Ovary (tissue), 9 donors: ENCODE data around the gene PCGF1. TPM values are rescaled to one million over a fixed set of nuclear protein-coding genes. Genes with fewer than 3 reads are reported as not detected.

ENCODE experiments used
- DNase-seq, 5 donors: peaks; one replicate each; pipeline ENCODE4 v3.0.0-alpha.2; 2019 to 2020
- H3K27ac ChIP-seq, 2 donors: fragments of 200-600 bp; one replicate each; pipeline versions ENCODE4 v1.5.1 to v1.8.0; 2019 to 2022
- H3K27me3 ChIP-seq: fragments of 200-600 bp; one replicate; pipeline ENCODE4 v1.8.0; 2022
- H3K36me3 ChIP-seq: fragments of 200-600 bp; sonication (generic); one replicate; pipeline ENCODE4 v1.5.1; 2019
- H3K4me1 ChIP-seq: one replicate; pipeline ENCODE4 v1.8.1; 2013; ENCODE audit warnings: mild to moderate bottlenecking, moderate library complexity; ENCODE audit not compliant: insufficient read depth
- H3K4me3 ChIP-seq: fragments of 200-600 bp; sonication (generic); one replicate; pipeline ENCODE4 v1.5.1; 2017
- H3K9me3 ChIP-seq, 2 donors: fragments of 200-600 bp in 1 of 2; sonication (generic) in 1 of 2; one replicate each; pipeline versions ENCODE4 v1.5.1 to v1.8.1; 2013 to 2019; ENCODE audit warnings: mild to moderate bottlenecking in 1 of 2, moderate library complexity in 1 of 2
- EP300 ChIP-seq: sonication (generic); formaldehyde crosslinking; IDR thresholded peaks from one replicate; pipeline ENCODE4 v1.6.1; 2017; ENCODE audit warnings: antibody characterized with exemption
- POLR2A ChIP-seq: fragments of 450-650 bp; IDR thresholded peaks from one replicate; pipeline ENCODE4 v1.6.1; 2017; ENCODE audit warnings: antibody characterized with exemption, mild to moderate bottlenecking, moderate library complexity
- WGBS, 3 donors: extraction: QIAGEN DNeasy Blood & Tissue Kit in 1 of 3; methylation state at CpG; one replicate each; pipeline versions ENCODE4 v1.1.5 to v1.1.7; 2013 to 2017; 5-methylcytosine and 5-hydroxymethylcytosine counted together
- intact Hi-C, 4 donors: fragments of 100-400 bp; cut with DNase I; formaldehyde crosslinking; loops; one replicate each; pipeline versions ENCODE4 v1.11.0 to v1.15.1; 2022 to 2023
- polyA plus RNA-seq, 2 donors: library from polyadenylated mRNA; stranded (reverse); fragments of 200-250 nt in 1 of 2; fragments of 350-450 nt in 1 of 2; fragmentation: Illumina TruSeq in 1 of 2; extraction: RNeasy Lipid Tissue Mini Kit (QIAGEN cat#74804) in 1 of 2; gene quantifications; one replicate each; pipeline ENCODE4 v1.2.3, GENCODE V29; 2013 to 2014
- total RNA-seq, 7 donors: library from RNA; depleted of rRNA in 2 of 7; stranded (reverse); fragments of >200 nt in 2 of 7; fragmentation: NEBNext Ultra II Directional in 3 of 7; extraction: Animal tissue kit (Norgen Biotek cat#: 25700) in 3 of 7; gene quantifications; one replicate each; pipeline versions ENCODE4 v1.1.0 to v1.2.4, GENCODE V29; 2016 to 2023
- TF ChIP-seq, protein P1 (sequence below), 3 donors: fragments of 450-650 bp in 2 of 3; fragments of 200-600 bp in 1 of 3; IDR thresholded peaks; one replicate each; pipeline versions ENCODE4 v1.5.1 to v1.8.0; 2016 to 2022; ENCODE audit warnings: antibody characterized with exemption in 3 of 3, mild to moderate bottlenecking in 1 of 3
- donor health status: DM: no; HTN: no; CAD: no; lungs with moderate emphysema.
- donor health status: DM: no; HTN: no; CAD: no.
- donor health status: Bipolar disorder and iron deficiency.
- donor health status: DM: yes; HTN: yes; CAD: no.
- donor health status: DM: no; HTN: no; CAD: no.
- donor health status: DM: yes; HTN: yes; CAD: no.

The PCGF1 gene
- total and polyA plus RNA-seq, 9 donors, result 9.3 to 24.3 (median 13.8) TPM

GRCh38 chr2:74482801-74483674, 24.5 kb downstream of the PCGF1 start, which contains the start of the genes CCDC142 and TTC31:
Gene CCDC142, minus strand, starts transcription at chr2:74482998. Its CDS starts 161 bp downstream, at chr2:74482837.
Gene TTC31, plus strand, starts transcription at chr2:74483081. Its CDS starts 15 bp downstream, at chr2:74483096.
- peak within 1 kb of the TSS; percentile 48 for H3K4me3 ChIP-seq
- peak within 1 kb of the TSS; percentile 86 to 87 for H3K27ac ChIP-seq
- H3K36me3 ChIP-seq, result no peaks in the 10 kb centered on the region
- H3K27me3 ChIP-seq, result no peaks in the 10 kb centered on the region
- peaks cover 8% of the 10 kb centered on the region for H3K4me1 ChIP-seq
- no peaks in the 10 kb centered on the region for H3K9me3 ChIP-seq
- TF ChIP-seq POLR2A (peak; percentile 53), EP300 (peak; percentile 24)
- TF ChIP-seq, protein P1, sequence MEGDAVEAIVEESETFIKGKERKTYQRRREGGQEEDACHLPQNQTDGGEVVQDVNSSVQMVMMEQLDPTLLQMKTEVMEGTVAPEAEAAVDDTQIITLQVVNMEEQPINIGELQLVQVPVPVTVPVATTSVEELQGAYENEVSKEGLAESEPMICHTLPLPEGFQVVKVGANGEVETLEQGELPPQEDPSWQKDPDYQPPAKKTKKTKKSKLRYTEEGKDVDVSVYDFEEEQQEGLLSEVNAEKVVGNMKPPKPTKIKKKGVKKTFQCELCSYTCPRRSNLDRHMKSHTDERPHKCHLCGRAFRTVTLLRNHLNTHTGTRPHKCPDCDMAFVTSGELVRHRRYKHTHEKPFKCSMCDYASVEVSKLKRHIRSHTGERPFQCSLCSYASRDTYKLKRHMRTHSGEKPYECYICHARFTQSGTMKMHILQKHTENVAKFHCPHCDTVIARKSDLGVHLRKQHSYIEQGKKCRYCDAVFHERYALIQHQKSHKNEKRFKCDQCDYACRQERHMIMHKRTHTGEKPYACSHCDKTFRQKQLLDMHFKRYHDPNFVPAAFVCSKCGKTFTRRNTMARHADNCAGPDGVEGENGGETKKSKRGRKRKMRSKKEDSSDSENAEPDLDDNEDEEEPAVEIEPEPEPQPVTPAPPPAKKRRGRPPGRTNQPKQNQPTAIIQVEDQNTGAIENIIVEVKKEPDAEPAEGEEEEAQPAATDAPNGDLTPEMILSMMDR (IDR thresholded peaks at IDR 0.05), result peak; percentile 76 to 87 (median 83)
- WGBS, 3 donors, result 0% methylated on average over 50 of the region's 50 CpGs
- peak; percentile 94 to 97 (median 94) for DNase-seq
- intact Hi-C loops, result loop anchor here in 2 of 4 donors (5.0 kb wide), 2 partner anchors 49 to 104 kb away; no protein-coding TSS in a partner anchor

GRCh38 chr2:74481961-74482800, 25.3 kb downstream of the PCGF1 start:
- no peak for TF ChIP-seq POLR2A
- TF ChIP-seq EP300, result no peak
- TF ChIP-seq, protein P1 (IDR thresholded peaks at IDR 0.05), result no peak
- Histone ChIP-seq H3K4me3 (peak overlapping the region; percentile 48), H3K27ac (peak overlapping the region; percentile 86 to 87), H3K4me1 (peaks cover 8% of the 10 kb centered on the region), H3K9me3 (no peaks in the 10 kb centered on the region), H3K27me3 (no peaks in the 10 kb centered on the region), H3K36me3 (no peaks in the 10 kb centered on the region)
- intact Hi-C loops, result loop anchor here in 2 of 4 donors (5.0 kb wide), 2 partner anchors 50 to 105 kb away; no protein-coding TSS in a partner anchor
- 0 to 1% (median 1%) methylated on average over 62 to 80 of the region's 80 CpGs for WGBS, 3 donors
- peak in 2 of 5 donors; percentile 48 to 56 for DNase-seq

- TF ChIP-seq EP300, result no peak
- TF ChIP-seq, protein P1 (IDR thresholded peaks at IDR 0.05), result no peak
- TF ChIP-seq POLR2A, result no peak
- DNase-seq, result no peak
- 37 to 46% (median 40%) methylated on average over 3 of the region's 3 CpGs for WGBS, 3 donors
- intact Hi-C loops, result loop anchor here in 2 of 4 donors (5.0 kb wide), 2 partner anchors 51 to 106 kb away; no protein-coding TSS in a partner anchor
- no peak overlapping the region for H3K27ac ChIP-seq
- no peaks in the 10 kb centered on the region for H3K27me3 ChIP-seq
- no peaks in the 10 kb centered on the region for H3K9me3 ChIP-seq
- no peaks in the 10 kb centered on the region for H3K36me3 ChIP-seq
- H3K4me3 ChIP-seq, result peak overlapping the region; percentile 48
- H3K4me1 ChIP-seq, result peaks cover 8% of the 10 kb centered on the region
These were observed 26.1 kb downstream of the PCGF1 start for GRCh38 chr2:74481431-74481830.

DNA sequence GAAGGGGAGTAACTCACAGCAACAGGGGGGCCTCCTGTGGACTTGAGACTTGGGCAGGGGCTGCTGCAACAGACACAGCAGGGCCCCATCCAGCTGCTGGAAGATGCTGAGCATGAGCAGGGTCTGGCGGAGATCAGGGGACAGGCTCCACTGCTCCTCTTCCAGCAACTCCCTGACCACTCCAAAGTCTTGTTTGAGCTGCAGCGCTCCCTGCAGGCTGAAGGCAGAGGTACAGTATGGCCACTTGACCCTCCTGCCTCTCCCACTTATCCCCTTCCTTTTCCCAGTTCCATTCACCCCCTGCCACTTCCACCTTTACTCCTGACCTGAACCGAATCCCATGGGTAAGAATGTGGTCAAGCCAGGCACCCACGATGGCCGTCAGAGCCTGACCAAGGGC, 32.6 kb downstream of the PCGF1 start:
- TF ChIP-seq POLR2A (no peak), EP300 (no peak)
- TF ChIP-seq, protein P1 (IDR thresholded peaks at IDR 0.05), result no peak
- no peaks in the 10 kb centered on the region for H3K36me3 ChIP-seq

More for the DNA sequence above, 32.6 kb downstream of the PCGF1 start:
- H3K27me3 ChIP-seq, result no peaks in the 10 kb centered on the region
- intact Hi-C loops, result loop anchor here in 1 of 4 donors (5.0 kb wide), 1 partner anchor 177 kb away; the partner anchor contains the start of gene SEMA4F
- WGBS, 3 donors, result 82 to 88% (median 88%) methylated on average over 5 of the region's 5 CpGs
- DNase-seq, result no peak
- H3K9me3 ChIP-seq, result no peaks in the 10 kb centered on the region
- peaks cover 5% of the 10 kb centered on the region for H3K4me1 ChIP-seq
- H3K27ac ChIP-seq, result no peak overlapping the region
- no peak overlapping the region for H3K4me3 ChIP-seq
